GM13976 (cell line): ENCODE measurements around the gene MAP2.

Experiments
- DNase-seq: peaks from one replicate; pipeline ENCODE4 v3.0.0; 2012; ENCODE audit warnings: low spot score
- CTCF ChIP-seq: IDR thresholded peaks from 2 replicates; pipeline ENCODE4 v1.5.1; 2012; ENCODE audit warnings: borderline replicate concordance, mild to moderate bottlenecking; ENCODE audit not compliant: insufficient read depth; ENCODE audit errors: extremely low read depth, missing control alignments, control extremely low read depth
- in situ Hi-C: fragments of 300-500 bp; cut with MboI; formaldehyde crosslinking; loops from one replicate; pipeline ENCODE4 v1.12.0; 2022; ENCODE audit warnings: low sequenced_read_pairs, mixed read lengths, inconsistent platforms; ENCODE audit not compliant: unreplicated experiment

Gene MAP2

GRCh38 chr2:209456489-209456888 lies 32.6 kb downstream of the MAP2 start:
- DNase-seq = no peak
- in situ Hi-C loops = no loop called here
- no peak for TF ChIP-seq CTCF

- TF ChIP-seq CTCF = no peak
- in situ Hi-C loops = no loop called here
- no peak for DNase-seq
These were observed 34.4 kb downstream of the MAP2 start for GRCh38 chr2:209458008-209458979.

- DNase-seq = no peak
- no peak for TF ChIP-seq CTCF
- in situ Hi-C loops = no loop called here
These were observed 35.5 kb downstream of the MAP2 start for GRCh38 chr2:209459359-209459758.

- in situ Hi-C loops = no loop called here
- no peak for TF ChIP-seq CTCF
- no peak for DNase-seq
These were observed 36.4 kb downstream of the MAP2 start for GRCh38 chr2:209460151-209460761.

- in situ Hi-C loops = no loop called here
- no peak for DNase-seq
- no peak for TF ChIP-seq CTCF
These were observed 39.4 kb downstream of the MAP2 start for GRCh38 chr2:209463226-209463625.

- no peak for TF ChIP-seq CTCF
- no peak for DNase-seq
- in situ Hi-C loops = no loop called here
These were observed 40.0 kb downstream of the MAP2 start for GRCh38 chr2:209463835-209464234.
